ENCODE data around the gene STK38. TPM values are rescaled to one million over a fixed set of nuclear protein-coding genes. Genes with fewer than 3 reads are reported as not detected.
A peak's percentile ranks its signal among the peaks of the same experiment; 100 is the strongest.
"Not testable (repeated sequence)": the region's sequence is repeated elsewhere in the genome, so short reads cannot be mapped to it uniquely, and the experiment has no call there.

Gene STK38
- total RNA-seq, 2 experiments from 2014 or later: 22.9 to 23.4 TPM

GRCh38 chr6:36455486-36456027 lies 91.7 kb downstream of the STK38 start:
- POLR2A ChIA-PET: interaction anchor here (1.3 kb wide), 1 partner anchor 8 kb away, joined by 4 read pairs; no protein-coding TSS in a partner anchor
- no peak overlapping the region for H3K27ac Mint-ChIP-seq
- no peak for DNase-seq
- no peak for TF ChIP-seq CTCF (IDR thresholded peaks at IDR 0.05)
- no peak overlapping the region for H3K4me3 Mint-ChIP-seq
- H3K36me3 Mint-ChIP-seq (ENCODE audit: low read depth): peaks cover 27% of the 10 kb centered on the region
- no peak for ATAC-seq
- peaks cover 15% of the 10 kb centered on the region for H3K4me1 Mint-ChIP-seq (ENCODE audit: low read depth)
- H3K27me3 Mint-ChIP-seq: no peaks in the 10 kb centered on the region
- CTCF ChIA-PET: no interaction called here
- H3K9me3 Mint-ChIP-seq: no peaks in the 10 kb centered on the region
- intact Hi-C loops (cut with micrococcal nuclease): no loop called here

GRCh38 chr6:36452897-36453296 lies 94.4 kb downstream of the STK38 start:
- H3K9me3 Mint-ChIP-seq; H3K27ac Mint-ChIP-seq; ATAC-seq; H3K4me3 Mint-ChIP-seq; intact Hi-C loops (cut with micrococcal nuclease); H3K27me3 Mint-ChIP-seq; DNase-seq: not testable (repeated sequence)
- POLR2A ChIA-PET: interaction anchor here (0.6 to 0.8 kb wide), 2 partner anchors 25 to 101 kb away, joined by 3 read pairs; no protein-coding TSS in a partner anchor
- CTCF ChIA-PET: interaction anchor here (1.1 to 1.9 kb wide), 2 partner anchors 9 to 10 kb away, joined by 3 to 6 read pairs; no protein-coding TSS in a partner anchor
- peaks cover 44% of the 10 kb centered on the region for H3K36me3 Mint-ChIP-seq (ENCODE audit: low read depth)
- peaks cover 28% of the 10 kb centered on the region for H3K4me1 Mint-ChIP-seq (ENCODE audit: low read depth)

- H3K36me3 Mint-ChIP-seq (ENCODE audit: low read depth): peaks cover 41% of the 10 kb centered on the region
- H3K27ac Mint-ChIP-seq, H3K27me3 Mint-ChIP-seq, H3K9me3 Mint-ChIP-seq, H3K4me3 Mint-ChIP-seq: not testable (repeated sequence)
- POLR2A ChIA-PET: interaction anchor here (1.0 kb wide), 1 partner anchor 39 kb away, joined by 4 read pairs; no protein-coding TSS in a partner anchor
- CTCF ChIA-PET: interaction anchor here (1.6 kb wide), 1 partner anchor 13 kb away, joined by 5 read pairs; no protein-coding TSS in a partner anchor
- H3K4me1 Mint-ChIP-seq (ENCODE audit: low read depth): peaks cover 48% of the 10 kb centered on the region
- peak; percentile 7 for DNase-seq
- peak; percentile 39 for ATAC-seq
- intact Hi-C loops (cut with micrococcal nuclease): loop anchor here (10.0 kb wide), 1 partner anchor 96 kb away; the partner anchor contains the start of gene STK38
Measured at GRCh38 chr6:36449173-36449572, 98.1 kb downstream of the STK38 start.

GRCh38 chr6:36445621-36446020 lies 101.7 kb downstream of the STK38 start:
- peak overlapping the region; percentile 18 for H3K4me3 Mint-ChIP-seq
- H3K27ac Mint-ChIP-seq: peak overlapping the region; percentile 49
- no peaks in the 10 kb centered on the region for H3K27me3 Mint-ChIP-seq
- no peak for TF ChIP-seq CTCF (IDR thresholded peaks at IDR 0.05)
- DNase-seq (no peak), ATAC-seq (no peak)
- H3K9me3 Mint-ChIP-seq: peaks cover 10% of the 10 kb centered on the region
- CTCF ChIA-PET: interaction anchor here (1.0 to 1.4 kb wide), 2 partner anchors 16 to 22 kb away, joined by 4 read pairs; no protein-coding TSS in a partner anchor
- POLR2A ChIA-PET: interaction anchor here (1.5 kb wide), 1 partner anchor 149 kb away, joined by 3 read pairs; the partner anchor contains the start of gene SRSF3
- H3K36me3 Mint-ChIP-seq (ENCODE audit: low read depth): peaks cover 35% of the 10 kb centered on the region
- intact Hi-C loops (cut with micrococcal nuclease): loop anchor here (10.0 kb wide), 1 partner anchor 99 kb away; the partner anchor contains the start of gene STK38
- peaks cover 59% of the 10 kb centered on the region for H3K4me1 Mint-ChIP-seq (ENCODE audit: low read depth)

GRCh38 chr6:36444470-36444869 lies 102.8 kb downstream of the STK38 start:
- intact Hi-C loops (cut with micrococcal nuclease): loop anchor here (10.0 kb wide), 1 partner anchor 100 kb away; the partner anchor contains the start of gene STK38
- CTCF ChIA-PET: interaction anchor here (2.2 kb wide), 1 partner anchor 22 kb away, joined by 11 read pairs; no protein-coding TSS in a partner anchor
- TF ChIP-seq CTCF (IDR thresholded peaks at IDR 0.05): no peak
- H3K27ac Mint-ChIP-seq: peak overlapping the region; percentile 93
- DNase-seq: no peak
- POLR2A ChIA-PET: interaction anchor here (0.8 to 1.8 kb wide), 5 partner anchors 12 to 155 kb away, joined by 3 to 5 read pairs (median 4); partner anchors contain the start of gene SRSF3
- no peak for ATAC-seq
- H3K4me1 Mint-ChIP-seq (ENCODE audit: low read depth): peaks cover 53% of the 10 kb centered on the region
- no peaks in the 10 kb centered on the region for H3K27me3 Mint-ChIP-seq
- peak overlapping the region; percentile 97 for H3K4me3 Mint-ChIP-seq
- H3K36me3 Mint-ChIP-seq (ENCODE audit: low read depth): peaks cover 30% of the 10 kb centered on the region
- H3K9me3 Mint-ChIP-seq: peaks cover 9% of the 10 kb centered on the region

Other genes with a start within 250 kb of the STK38 start
- gene BNIP5, start 210.6 kb downstream of the STK38 start, total RNA-seq: not detected
- under 1 TPM; 0.51 to 0.86 TPM for gene ETV7, start 159.8 kb downstream of the STK38 start, total RNA-seq
- gene PXT1, start 104.6 kb downstream of the STK38 start, total RNA-seq: under 1 TPM; 0.22 to 0.36 TPM
- gene KCTD20, start 104.5 kb downstream of the STK38 start, total RNA-seq: 10 to 100 TPM; 42.7 to 45.1 TPM
- 100 to 1,000 TPM; 402 to 404 TPM for gene SRSF3, start 46.9 kb upstream of the STK38 start, total RNA-seq
- gene CDKN1A, start 131.2 kb upstream of the STK38 start, total RNA-seq: 10 to 100 TPM; 42.3 to 47.4 TPM
- gene RAB44, start 150.3 kb upstream of the STK38 start, total RNA-seq: under 1 TPM in 1 of 2 experiments, not detected in 1; 0.07 TPM